ENCODE data around the gene ZNF668.
A peak's percentile ranks its signal among the peaks of the same experiment; 100 is the strongest.

Gene ZNF668

GRCh38 chr16:31090540-31090939 lies 16.5 kb upstream of the ZNF668 start:
- H3K27ac Mint-ChIP-seq: no peak overlapping the region
- H3K36me3 Mint-ChIP-seq (ENCODE audit: low read depth): peaks cover 10% of the 10 kb centered on the region
- H3K9me3 Mint-ChIP-seq: peaks cover 3% of the 10 kb centered on the region
- H3K27me3 Mint-ChIP-seq (ENCODE audit: low read depth, poor library complexity): peaks cover 6% of the 10 kb centered on the region
- H3K4me3 Mint-ChIP-seq: no peak overlapping the region
- no peak for TF ChIP-seq CTCF (IDR thresholded peaks at IDR 0.05)
- peaks cover 21% of the 10 kb centered on the region for H3K4me1 Mint-ChIP-seq
- no peak for DNase-seq

GRCh38 chr16:31089199-31089598 lies 15.2 kb upstream of the ZNF668 start:
- H3K4me3 Mint-ChIP-seq: no peak overlapping the region
- H3K27me3 Mint-ChIP-seq (ENCODE audit: low read depth, poor library complexity): peaks cover 7% of the 10 kb centered on the region
- no peak for DNase-seq
- peaks cover 14% of the 10 kb centered on the region for H3K36me3 Mint-ChIP-seq (ENCODE audit: low read depth)
- no peaks in the 10 kb centered on the region for H3K9me3 Mint-ChIP-seq
- H3K4me1 Mint-ChIP-seq: peaks cover 18% of the 10 kb centered on the region
- no peak overlapping the region for H3K27ac Mint-ChIP-seq
- TF ChIP-seq CTCF (IDR thresholded peaks at IDR 0.05): no peak

- no peak for TF ChIP-seq CTCF (IDR thresholded peaks at IDR 0.05)
- H3K27ac Mint-ChIP-seq: no peak within 1 kb of the TSS
- peaks cover 14% of the 10 kb centered on the region for H3K36me3 Mint-ChIP-seq (ENCODE audit: low read depth)
- peaks cover 3% of the 10 kb centered on the region for H3K27me3 Mint-ChIP-seq (ENCODE audit: low read depth, poor library complexity)
- peaks cover 12% of the 10 kb centered on the region for H3K4me1 Mint-ChIP-seq
- no peak for DNase-seq
- no peak within 1 kb of the TSS for H3K4me3 Mint-ChIP-seq
- no peaks in the 10 kb centered on the region for H3K9me3 Mint-ChIP-seq
These were observed 14.6 kb upstream of the ZNF668 start, which contains the start of gene PRSS53 for GRCh38 chr16:31088459-31089183. Gene PRSS53, minus strand, starts transcription at chr16:31088943. Its CDS starts 134 bp downstream, at chr16:31088809.

- Mint-ChIP-seq H3K4me3 (no peak overlapping the region), H3K9me3 (no peaks in the 10 kb centered on the region), H3K27ac (no peak overlapping the region), H3K27me3 (ENCODE audit: low read depth, poor library complexity) (peaks cover 3% of the 10 kb centered on the region), H3K36me3 (ENCODE audit: low read depth) (peaks cover 14% of the 10 kb centered on the region), H3K4me1 (peaks cover 7% of the 10 kb centered on the region)
- TF ChIP-seq CTCF (IDR thresholded peaks at IDR 0.05): no peak
- no peak for DNase-seq
These were observed 13.9 kb upstream of the ZNF668 start for GRCh38 chr16:31087971-31088370.

GRCh38 chr16:31087481-31087880 lies 13.4 kb upstream of the ZNF668 start:
- no peaks in the 10 kb centered on the region for H3K9me3 Mint-ChIP-seq
- no peak overlapping the region for H3K4me3 Mint-ChIP-seq
- H3K36me3 Mint-ChIP-seq (ENCODE audit: low read depth): peaks cover 15% of the 10 kb centered on the region

More at GRCh38 chr16:31087481-31087880, 13.4 kb upstream of the ZNF668 start:
- Mint-ChIP-seq H3K27me3 (ENCODE audit: low read depth, poor library complexity) (peaks cover 3% of the 10 kb centered on the region), H3K27ac (peak overlapping the region; percentile 82), H3K4me1 (peaks cover 3% of the 10 kb centered on the region)
- TF ChIP-seq CTCF (IDR thresholded peaks at IDR 0.05): no peak
- DNase-seq: no peak

Data from nephron progenitor cell (in vitro differentiated cells).